K562 (cell line): ENCODE data around the gene TAS2R14.

Experiments used
- ESRRA ChIP-seq: fragments of 450-650 bp; IDR thresholded peaks from 2 replicates; pipeline ENCODE4 v1.6.1; 2014; ENCODE audit warnings: low read depth, mild to moderate bottlenecking, moderate library complexity, borderline replicate concordance
- MAX ChIP-seq: sonication (generic); formaldehyde crosslinking; IDR thresholded peaks from 2 replicates; pipeline ENCODE4 v1.9.0; 2022; ENCODE audit warnings: mild to moderate bottlenecking, missing genetic modification reagents
- NFYB ChIP-seq: IDR thresholded peaks from 2 replicates; pipeline ENCODE4 v1.6.1; 2011; ENCODE audit warnings: mild to moderate bottlenecking, moderate library complexity; ENCODE audit not compliant: insufficient read length; ENCODE audit errors: extremely low read depth
- POLR2A ChIP-seq: fragments of 450-650 bp; conservative IDR thresholded peaks from 2 replicates; pipeline ENCODE4 v1.6.1; 2016
- SMARCE1 ChIP-seq: fragments of 450-650 bp; IDR thresholded peaks from 2 replicates; pipeline ENCODE4 v1.7.1; 2016; ENCODE audit warnings: mild to moderate bottlenecking
- ZBTB1 ChIP-seq: sonication (generic); formaldehyde crosslinking; IDR thresholded peaks from 2 replicates; pipeline ENCODE4 v1.8.1; 2023; ENCODE audit warnings: missing genetic modification reagents, low read depth, mild to moderate bottlenecking, borderline replicate concordance
- TF ChIP-seq, protein P1 (sequence below): sonication (generic); formaldehyde crosslinking; IDR thresholded peaks from 2 replicates; pipeline ENCODE4 v1.8.1; 2022; ENCODE audit warnings: missing genetic modification reagents

DNA sequence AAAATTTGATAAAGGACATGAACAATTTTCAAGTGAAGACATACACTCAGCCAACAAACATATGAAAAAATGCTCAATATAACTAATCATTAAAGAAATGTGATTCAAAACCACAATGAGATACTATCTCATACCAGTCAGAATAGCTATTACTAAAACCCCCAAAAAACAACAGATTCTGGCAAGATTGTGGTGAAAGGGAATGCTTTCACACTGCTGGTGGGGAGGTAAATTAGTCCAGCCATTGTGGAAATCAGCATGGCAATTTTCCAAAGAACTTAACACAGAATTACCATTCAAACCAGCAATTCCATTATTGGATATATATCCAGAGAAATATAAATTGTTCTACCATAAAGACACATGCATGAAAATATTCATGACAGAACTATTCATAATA, 18.7 kb upstream of the TAS2R14 start:
- TF ChIP-seq POLR2A = no peak
- TF ChIP-seq, protein P1, sequence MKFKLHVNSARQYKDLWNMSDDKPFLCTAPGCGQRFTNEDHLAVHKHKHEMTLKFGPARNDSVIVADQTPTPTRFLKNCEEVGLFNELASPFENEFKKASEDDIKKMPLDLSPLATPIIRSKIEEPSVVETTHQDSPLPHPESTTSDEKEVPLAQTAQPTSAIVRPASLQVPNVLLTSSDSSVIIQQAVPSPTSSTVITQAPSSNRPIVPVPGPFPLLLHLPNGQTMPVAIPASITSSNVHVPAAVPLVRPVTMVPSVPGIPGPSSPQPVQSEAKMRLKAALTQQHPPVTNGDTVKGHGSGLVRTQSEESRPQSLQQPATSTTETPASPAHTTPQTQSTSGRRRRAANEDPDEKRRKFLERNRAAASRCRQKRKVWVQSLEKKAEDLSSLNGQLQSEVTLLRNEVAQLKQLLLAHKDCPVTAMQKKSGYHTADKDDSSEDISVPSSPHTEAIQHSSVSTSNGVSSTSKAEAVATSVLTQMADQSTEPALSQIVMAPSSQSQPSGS (CRISPR knock-in tag) = no peak
- TF ChIP-seq SMARCE1 = no peak
- TF ChIP-seq NFYB = no peak
- TF ChIP-seq ESRRA = no peak
- no peak for TF ChIP-seq MAX (CRISPR knock-in tag)
- TF ChIP-seq ZBTB1 (CRISPR knock-in tag) = no peak
